WI38 (cell line): ENCODE measurements around the gene ABCA4.

Experiments
- H3K4me3 ChIP-seq: 2 replicates; pipeline ENCODE4 v1.5.1; 2011; ENCODE audit warnings: low read depth, mild to moderate bottlenecking, control low read depth, low read length
- TF ChIP-seq, protein P1 (sequence below): IDR thresholded peaks from 2 replicates; pipeline ENCODE4 v1.5.1; 2012; ENCODE audit warnings: low read depth, mild to moderate bottlenecking, control low read depth, low read length

Gene ABCA4

DNA sequence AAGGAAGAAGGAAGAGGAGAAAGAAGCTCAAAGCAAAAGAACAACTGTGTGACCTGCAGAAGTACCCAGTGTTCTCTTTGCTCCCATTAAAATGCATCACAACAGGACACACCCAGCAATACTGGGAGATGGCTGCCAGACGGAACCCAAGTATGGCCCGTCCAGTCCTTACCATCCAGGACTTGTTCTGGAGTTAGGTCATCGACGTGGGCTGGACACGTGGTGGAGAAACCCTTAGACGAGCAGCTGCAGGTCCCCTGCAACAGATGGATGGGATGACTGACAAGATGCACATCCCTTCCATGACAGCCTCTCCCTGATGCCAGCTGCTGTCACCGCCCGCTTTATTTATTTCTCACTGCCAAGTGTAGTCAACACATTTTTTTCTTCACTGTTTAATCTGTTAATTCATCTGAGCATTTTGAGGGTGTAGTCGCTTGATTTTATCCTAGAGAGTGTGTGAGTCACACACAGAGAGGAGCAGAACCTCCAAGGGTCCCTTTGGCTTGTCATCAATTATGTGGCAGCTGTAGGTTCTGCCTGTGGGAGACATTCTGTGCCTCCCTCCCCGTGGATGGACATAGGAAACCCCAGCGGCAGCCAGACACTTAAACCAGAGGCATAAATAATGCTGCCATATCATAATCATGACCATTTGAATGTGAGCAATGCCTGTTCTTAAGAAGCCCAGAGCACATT, 80.9 kb downstream of the ABCA4 start:
- TF ChIP-seq, protein P1, sequence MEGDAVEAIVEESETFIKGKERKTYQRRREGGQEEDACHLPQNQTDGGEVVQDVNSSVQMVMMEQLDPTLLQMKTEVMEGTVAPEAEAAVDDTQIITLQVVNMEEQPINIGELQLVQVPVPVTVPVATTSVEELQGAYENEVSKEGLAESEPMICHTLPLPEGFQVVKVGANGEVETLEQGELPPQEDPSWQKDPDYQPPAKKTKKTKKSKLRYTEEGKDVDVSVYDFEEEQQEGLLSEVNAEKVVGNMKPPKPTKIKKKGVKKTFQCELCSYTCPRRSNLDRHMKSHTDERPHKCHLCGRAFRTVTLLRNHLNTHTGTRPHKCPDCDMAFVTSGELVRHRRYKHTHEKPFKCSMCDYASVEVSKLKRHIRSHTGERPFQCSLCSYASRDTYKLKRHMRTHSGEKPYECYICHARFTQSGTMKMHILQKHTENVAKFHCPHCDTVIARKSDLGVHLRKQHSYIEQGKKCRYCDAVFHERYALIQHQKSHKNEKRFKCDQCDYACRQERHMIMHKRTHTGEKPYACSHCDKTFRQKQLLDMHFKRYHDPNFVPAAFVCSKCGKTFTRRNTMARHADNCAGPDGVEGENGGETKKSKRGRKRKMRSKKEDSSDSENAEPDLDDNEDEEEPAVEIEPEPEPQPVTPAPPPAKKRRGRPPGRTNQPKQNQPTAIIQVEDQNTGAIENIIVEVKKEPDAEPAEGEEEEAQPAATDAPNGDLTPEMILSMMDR = no peak
- H3K4me3 ChIP-seq = no peak overlapping the region

DNA sequence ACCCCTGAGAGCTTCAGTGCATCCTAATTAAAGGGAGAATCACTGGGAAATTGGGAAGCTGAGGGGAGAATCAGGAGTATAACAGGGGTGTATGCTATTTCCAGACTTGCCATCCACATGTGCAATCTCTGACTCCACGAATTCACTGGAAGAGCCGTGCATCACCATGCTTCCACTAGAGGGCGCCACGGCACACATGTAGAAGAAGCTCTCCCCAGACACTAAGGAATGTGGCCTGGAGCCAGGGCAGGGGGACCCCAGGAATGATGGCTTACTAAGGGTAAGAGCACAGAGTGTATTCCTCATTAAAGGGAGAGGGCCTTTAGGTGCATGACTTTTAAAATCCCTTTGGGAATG, 81.5 kb downstream of the ABCA4 start:
- no peak overlapping the region for H3K4me3 ChIP-seq
- TF ChIP-seq, protein P1 = peak; percentile 88

DNA sequence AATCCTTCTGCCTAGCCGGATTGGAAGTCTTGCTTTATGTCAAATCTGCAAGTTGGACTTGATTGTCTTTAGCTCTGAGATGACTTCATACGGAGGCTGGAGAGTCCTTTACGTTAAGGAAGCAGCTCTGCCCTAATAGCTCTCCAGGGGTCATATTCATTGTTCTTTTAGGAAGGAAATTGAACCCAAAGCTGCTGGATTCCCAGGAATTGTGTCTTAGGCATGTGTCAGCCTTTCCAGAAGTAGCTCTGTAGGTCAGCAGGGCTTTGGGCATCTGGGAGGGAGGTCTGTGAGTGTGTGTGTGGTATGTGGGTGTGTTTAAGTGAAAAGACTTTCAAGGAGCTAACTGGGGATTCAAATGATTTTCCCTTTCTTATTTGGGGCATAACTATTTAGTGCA, 82.4 kb downstream of the ABCA4 start:
- H3K4me3 ChIP-seq = no peak overlapping the region
- TF ChIP-seq, protein P1 = no peak

DNA sequence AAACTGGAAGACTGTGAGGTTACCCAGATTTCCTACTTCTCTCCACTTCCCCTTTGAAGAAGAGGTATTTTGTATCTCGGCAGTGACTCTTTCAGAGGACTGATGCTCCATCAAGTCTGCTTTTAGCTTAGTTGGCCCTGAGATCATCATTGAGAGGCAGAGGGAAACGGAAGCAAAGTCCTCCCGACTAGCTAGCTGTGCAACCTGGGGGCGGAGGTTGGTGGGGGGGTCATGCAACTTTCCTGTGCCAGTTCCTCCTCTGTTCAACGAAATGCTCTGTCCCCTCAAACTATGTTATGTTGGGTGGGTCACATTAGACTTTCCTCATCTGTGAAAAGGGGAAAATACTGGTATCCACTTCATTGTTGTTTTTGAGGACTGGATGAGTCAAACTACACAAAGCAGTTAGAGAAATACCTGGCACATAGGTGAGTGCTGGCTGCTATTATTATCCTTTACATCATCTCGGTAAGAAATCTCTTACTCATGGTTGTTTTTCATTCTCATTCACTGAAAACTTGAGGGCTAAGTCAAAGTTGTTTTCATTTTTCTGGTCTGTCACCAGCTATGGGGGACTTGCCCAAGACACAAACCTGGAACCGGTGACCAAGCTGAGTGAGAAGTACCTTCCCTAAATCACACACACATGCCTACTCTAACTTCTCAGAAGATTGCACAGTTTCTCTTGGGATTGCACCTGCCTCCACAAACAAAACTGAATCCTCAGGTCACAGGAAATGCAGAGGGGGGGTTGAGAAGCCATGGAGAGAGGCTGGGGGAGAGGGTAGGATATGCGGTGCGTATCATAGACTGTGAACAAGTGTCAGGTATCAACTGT, 83.3 kb downstream of the ABCA4 start:
- TF ChIP-seq, protein P1 = no peak

DNA sequence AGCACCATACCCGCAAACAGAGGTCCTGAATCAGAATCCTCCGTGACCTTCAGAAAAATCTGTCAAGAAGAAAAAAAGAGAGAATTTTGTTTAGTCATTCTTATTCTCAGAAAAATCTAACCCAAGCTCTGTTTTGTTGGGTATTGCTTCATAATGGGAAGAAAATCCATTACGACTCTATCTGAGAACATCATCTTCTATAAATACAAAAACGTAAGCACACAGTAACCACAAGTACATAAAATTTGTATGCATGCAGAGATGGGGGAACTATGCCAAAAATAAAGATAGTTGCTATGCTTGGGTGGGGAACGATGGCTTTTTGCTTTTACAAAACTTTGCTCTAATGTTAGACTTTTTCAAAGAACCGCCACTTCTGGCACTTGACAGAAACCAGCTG, 84.2 kb downstream of the ABCA4 start:
- no peak overlapping the region for H3K4me3 ChIP-seq
- TF ChIP-seq, protein P1 = no peak

More for the DNA sequence above, 83.3 kb downstream of the ABCA4 start:
- H3K4me3 ChIP-seq = no peak overlapping the region

DNA sequence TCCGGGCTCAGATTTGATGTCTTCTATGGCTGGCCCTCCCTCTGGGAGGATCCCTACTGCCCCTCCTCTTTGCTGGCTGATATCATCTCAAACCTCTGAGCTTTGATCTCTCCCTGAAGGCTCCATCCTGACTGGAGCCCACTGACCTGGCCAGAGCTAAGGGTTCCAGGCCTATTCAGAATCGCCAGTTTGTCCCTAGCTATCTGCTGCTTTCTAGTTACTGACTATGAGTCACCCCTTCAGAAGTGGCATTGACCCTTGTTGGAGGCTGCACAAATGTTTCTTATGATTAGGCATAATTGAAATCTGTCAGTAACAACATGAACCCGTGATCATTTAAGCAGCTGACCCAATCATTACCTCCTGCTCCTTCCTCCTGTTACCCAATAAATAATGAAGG, 87.1 kb downstream of the ABCA4 start:
- H3K4me3 ChIP-seq = no peak overlapping the region
- TF ChIP-seq, protein P1 = no peak

DNA sequence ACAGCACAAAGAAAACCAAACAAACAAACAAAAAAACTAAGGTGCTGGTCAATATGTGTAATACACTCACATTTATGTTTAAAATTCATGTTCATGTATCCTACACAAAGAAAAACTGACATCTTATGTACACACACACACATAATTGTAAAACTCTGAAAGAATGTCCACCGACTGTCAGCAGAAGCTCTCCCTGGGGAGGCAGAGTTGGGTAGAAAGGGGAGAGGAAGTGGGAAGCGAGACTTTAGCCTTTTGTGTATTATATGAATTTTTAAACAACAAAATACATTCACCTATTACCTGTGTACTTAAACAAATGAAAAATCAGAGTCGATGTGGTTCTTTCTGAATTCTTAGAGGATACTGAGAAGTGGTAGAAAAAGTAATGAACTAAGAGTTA, 88.3 kb downstream of the ABCA4 start:
- no peak overlapping the region for H3K4me3 ChIP-seq
- TF ChIP-seq, protein P1 = no peak
